GM18909 (cell line): Measurements from ENCODE around the gene TMEM266.

Experiments used
- ATAC-seq: cut with Tn5 transposase; IDR thresholded peaks from one replicate; pipeline ENCODE4 v1.9.1; 2021; ENCODE audit warnings: mild to moderate bottlenecking; ENCODE audit not compliant: unreplicated experiment, poor library complexity

TMEM266 gene

DNA sequence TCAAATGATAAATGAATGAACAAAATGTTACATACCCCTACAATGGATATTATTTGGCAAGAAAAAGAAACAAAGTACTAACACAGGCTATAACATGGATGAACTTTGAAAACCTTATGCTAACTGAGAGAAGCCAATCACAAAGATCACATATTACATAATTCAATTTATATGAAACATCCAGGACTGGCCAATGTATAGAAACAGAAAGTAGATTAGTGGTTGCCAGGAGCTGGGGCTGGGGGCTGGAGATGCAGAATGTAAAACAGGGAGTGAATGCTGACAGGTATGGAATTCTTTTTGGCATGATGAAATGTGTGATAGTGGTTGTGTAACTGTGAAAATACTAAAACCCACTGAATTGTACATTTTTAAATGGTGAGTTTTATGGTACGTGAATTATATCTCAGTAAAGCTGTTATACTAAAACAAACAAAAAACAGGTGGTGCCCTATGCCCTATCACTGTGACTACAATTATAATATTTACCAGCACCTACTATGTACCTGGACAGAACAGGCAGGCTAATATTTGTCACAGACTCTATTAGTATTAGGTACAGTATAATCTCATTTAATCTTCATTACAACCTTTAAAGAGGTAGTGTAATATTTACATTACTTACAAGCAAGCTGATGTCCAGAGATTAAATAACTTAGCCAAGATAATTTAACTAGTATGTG, 161.4 kb downstream of the TMEM266 start:
- ATAC-seq, result no peak

DNA sequence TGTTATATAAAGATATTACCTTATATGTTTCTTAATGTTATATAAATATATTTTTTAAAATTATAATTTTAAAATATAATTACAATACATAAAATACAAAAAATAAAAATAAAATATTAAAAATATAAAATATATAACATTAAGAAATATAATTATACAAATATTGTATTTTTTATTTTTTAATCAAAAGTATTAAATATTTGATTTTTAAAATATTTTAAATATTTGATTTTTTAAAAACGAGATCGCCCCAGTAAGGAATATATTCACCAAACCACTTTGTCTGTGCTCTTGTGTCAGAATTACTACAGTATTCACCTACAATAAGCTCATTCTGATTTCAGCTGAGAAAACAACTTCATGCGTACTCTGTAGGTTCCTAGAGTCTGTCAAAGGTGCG, 162.4 kb downstream of the TMEM266 start:
- no peak for ATAC-seq

DNA sequence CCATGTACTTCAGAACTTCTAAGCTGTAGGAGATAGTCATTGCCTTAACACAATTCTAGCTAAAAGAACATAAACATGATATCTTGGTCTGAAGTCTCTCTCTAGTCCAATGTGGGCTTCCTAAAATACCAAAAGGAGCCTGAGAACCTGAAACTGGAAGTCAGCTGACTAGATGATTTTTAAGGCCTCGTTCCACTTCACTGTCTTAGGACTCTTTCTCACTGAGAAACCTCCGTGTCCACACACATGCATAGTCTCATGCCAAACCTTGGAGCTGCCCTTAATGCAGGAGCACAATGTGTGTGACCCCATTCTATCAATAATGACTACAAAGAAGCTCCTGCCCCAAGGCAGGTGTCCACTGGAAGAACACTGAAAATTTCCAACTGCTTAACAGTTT, 163.7 kb downstream of the TMEM266 start:
- ATAC-seq, result no peak

GRCh38 chr15:76229266-76229665, 169.5 kb downstream of the TMEM266 start:
- ATAC-seq, result no peak

- ATAC-seq, result no peak
These were observed 174.1 kb downstream of the TMEM266 start for GRCh38 chr15:76233921-76234320.

DNA sequence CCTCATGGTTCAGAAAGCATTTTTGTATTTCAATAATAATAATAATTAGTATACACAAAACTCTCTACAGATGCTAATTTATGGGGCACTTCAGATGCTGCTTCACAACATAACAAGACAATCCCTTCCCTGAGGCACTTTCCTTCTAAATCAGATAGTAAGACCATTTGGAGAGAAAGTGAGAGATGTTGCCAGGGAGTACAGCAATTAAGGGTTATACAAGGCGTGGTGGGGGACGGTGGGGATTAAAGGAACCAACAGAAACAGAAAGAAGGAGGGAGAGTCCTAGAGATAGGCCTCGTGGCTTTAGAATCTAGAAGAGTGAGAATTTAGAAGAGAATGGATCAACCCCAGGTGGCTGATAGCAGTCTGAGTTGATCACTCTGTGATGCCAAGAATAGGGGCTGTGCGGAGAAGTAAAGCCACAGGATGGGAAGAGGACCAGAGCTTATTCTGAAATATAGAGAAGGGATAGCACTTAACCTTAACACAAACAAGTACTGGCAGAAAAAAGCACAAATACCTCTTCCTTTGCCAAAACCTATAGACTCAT, 174.6 kb downstream of the TMEM266 start:
- ATAC-seq, result no peak

GRCh38 chr15:76235186-76235826, 175.5 kb downstream of the TMEM266 start:
- ATAC-seq, result no peak

- no peak for ATAC-seq
These were observed 176.6 kb downstream of the TMEM266 start for GRCh38 chr15:76236350-76236749.

DNA sequence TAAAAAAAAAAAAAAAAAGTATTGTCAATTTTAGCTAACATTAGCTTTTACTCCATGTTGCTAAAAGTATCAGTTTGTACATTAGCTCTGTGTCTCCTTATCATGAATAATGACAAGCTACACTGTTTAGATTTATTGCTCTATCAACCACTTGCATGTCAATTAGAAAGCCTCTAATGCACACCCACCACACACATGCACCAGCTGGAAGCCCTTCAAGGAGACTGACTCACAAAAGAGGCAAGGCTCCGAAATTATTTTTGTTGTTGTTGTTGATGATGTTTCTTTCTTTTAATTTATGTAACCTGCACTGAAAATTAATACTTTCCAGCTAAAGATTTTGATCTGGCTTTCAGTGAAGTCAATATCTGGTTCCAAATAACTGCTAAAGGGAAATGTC, 180.0 kb downstream of the TMEM266 start:
- no peak for ATAC-seq

DNA sequence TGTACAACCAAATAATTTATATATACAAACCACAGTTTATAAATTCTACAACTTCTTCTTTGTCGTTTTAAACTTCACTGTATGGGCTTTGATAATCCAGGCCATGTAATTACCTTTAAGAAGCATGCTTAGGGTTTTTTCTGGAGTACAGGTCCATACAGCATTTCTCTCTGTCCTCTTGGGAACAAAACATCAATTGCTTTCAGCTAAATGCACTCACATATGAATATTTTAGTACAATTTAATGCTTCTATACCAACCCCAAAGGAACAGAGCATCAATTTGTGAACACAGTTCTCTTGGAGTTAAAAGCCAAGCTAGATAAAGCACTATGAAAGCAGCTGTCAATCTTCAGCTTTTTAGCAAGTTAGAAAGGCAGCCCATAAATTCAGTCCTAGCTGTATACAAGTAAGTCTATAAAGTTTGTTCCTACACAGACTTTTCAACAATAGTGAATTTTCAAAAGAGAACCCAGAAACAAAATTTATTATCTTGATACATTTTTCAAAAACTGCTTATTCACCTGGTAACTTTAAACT, 185.4 kb downstream of the TMEM266 start:
- ATAC-seq, result no peak

GRCh38 chr15:76251717-76252116, 191.9 kb downstream of the TMEM266 start:
- ATAC-seq, result no peak

DNA sequence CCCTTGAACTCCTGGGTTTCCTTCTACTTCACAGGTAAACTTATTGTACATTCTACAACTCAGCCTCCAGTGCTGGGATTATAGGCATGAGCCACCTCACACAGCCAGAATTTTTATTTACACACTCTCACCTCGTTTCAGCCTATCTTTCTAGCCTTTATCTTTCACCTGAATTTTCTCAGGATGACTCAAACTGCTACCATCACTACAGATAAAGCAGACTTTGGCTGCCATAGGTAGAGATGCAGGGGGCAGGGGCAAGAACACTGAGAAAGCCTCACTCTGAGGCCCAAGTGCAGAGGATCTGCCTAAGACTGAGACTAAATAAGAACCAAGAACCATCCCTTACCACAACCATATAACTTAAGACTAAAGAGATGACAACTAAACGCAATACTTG, 192.5 kb downstream of the TMEM266 start:
- no peak for ATAC-seq

GRCh38 chr15:76253691-76254473, 194.1 kb downstream of the TMEM266 start:
- ATAC-seq, result no peak
